GM23338 (cell line): Measurements from ENCODE around the gene DNAJC19. TPM values are rescaled to one million over a fixed set of nuclear protein-coding genes. Genes with fewer than 3 reads are reported as not detected.
"Not testable (repeated sequence)": the region's sequence is repeated elsewhere in the genome, so short reads cannot be mapped to it uniquely, and the experiment has no call there.

Experiments used
- ATAC-seq: fragments of 200-7000 bp; cut with Tn5 transposase; 3 replicates; pipeline ENCODE4 v1.9.1; 2020
- DNase-seq: peaks from one replicate; pipeline ENCODE4 v3.0.0-alpha.2; 2015; ENCODE audit warnings: low spot score
- H2AFZ ChIP-seq: fragments of 200-600 bp; sonication (generic); 2 replicates; pipeline ENCODE4 v1.8.0; 2016; ENCODE audit warnings: antibody characterized with exemption, mild to moderate bottlenecking, moderate library complexity
- H3F3A ChIP-seq: fragments of 200-600 bp; sonication (generic); replicated peaks from 2 replicates; pipeline ENCODE4 v1.8.0; 2017; ENCODE audit warnings: antibody characterized with exemption, mixed run types, low read depth
- H3K27ac ChIP-seq: fragments of 200-600 bp; sonication (generic); 2 replicates; pipeline ENCODE4 v1.6.1; 2016; ENCODE audit warnings: low read depth
- H3K27me3 ChIP-seq: fragments of 200-600 bp; sonication (generic); 2 replicates; pipeline ENCODE4 v1.8.0; 2016; ENCODE audit warnings: mild to moderate bottlenecking, mixed run types, moderate library complexity; ENCODE audit not compliant: insufficient read depth
- H3K36me3 ChIP-seq: fragments of 200-600 bp; sonication (generic); 2 replicates; pipeline ENCODE4 v1.8.0; 2016; ENCODE audit warnings: mild to moderate bottlenecking; ENCODE audit not compliant: insufficient read depth
- H3K4me1 ChIP-seq: fragments of 200-600 bp; sonication (generic); 2 replicates; pipeline ENCODE4 v1.8.0; 2016; ENCODE audit warnings: mild to moderate bottlenecking, moderate library complexity; ENCODE audit not compliant: insufficient read depth
- H3K4me2 ChIP-seq: fragments of 200-600 bp; sonication (generic); 2 replicates; pipeline ENCODE4 v1.7.1; 2017; ENCODE audit warnings: mixed run types
- H3K4me3 ChIP-seq: fragments of 200-600 bp; sonication (generic); 2 replicates; pipeline ENCODE4 v1.6.1; 2016; ENCODE audit warnings: mixed run types
- H3K79me2 ChIP-seq: fragments of 200-600 bp; sonication (generic); replicated peaks from 2 replicates; pipeline ENCODE4 v1.8.0; 2017; ENCODE audit warnings: mild to moderate bottlenecking; ENCODE audit not compliant: insufficient read depth
- H3K9me2 ChIP-seq: fragments of 200-600 bp; sonication (generic); 2 replicates; pipeline ENCODE4 v1.8.0; 2017; ENCODE audit not compliant: insufficient read depth
- H4K20me1 ChIP-seq: fragments of 200-600 bp; sonication (generic); replicated peaks from 2 replicates; pipeline ENCODE4 v1.8.0; 2017; ENCODE audit warnings: mild to moderate bottlenecking; ENCODE audit not compliant: insufficient read depth
- H3K27ac Mint-ChIP-seq: 2 replicates; pipeline ENCODE4 v1.8.0; 2020; ENCODE audit warnings: inconsistent platforms, mild to moderate bottlenecking, moderate library complexity, mixed read lengths
- H3K27me3 Mint-ChIP-seq: 3 replicates; pipeline ENCODE4 v1.8.0; 2022; ENCODE audit warnings: low read depth, mild to moderate bottlenecking, moderate library complexity, mixed read lengths, inconsistent platforms; ENCODE audit not compliant: insufficient read depth, poor library complexity
- H3K36me3 Mint-ChIP-seq: 3 replicates; pipeline ENCODE4 v1.8.0; 2021; ENCODE audit warnings: low read depth, mild to moderate bottlenecking, inconsistent platforms, moderate library complexity, mixed read lengths
- H3K4me1 Mint-ChIP-seq: 3 replicates; pipeline ENCODE4 v1.8.0; 2020; ENCODE audit warnings: mild to moderate bottlenecking, inconsistent platforms, mixed read lengths
- H3K4me3 Mint-ChIP-seq: 3 replicates; pipeline ENCODE4 v1.8.0; 2021; ENCODE audit warnings: moderate library complexity, mild to moderate bottlenecking, inconsistent platforms, mixed read lengths
- H3K9me3 Mint-ChIP-seq: 3 replicates; pipeline ENCODE4 v1.8.0; 2020; ENCODE audit warnings: moderate library complexity, mild to moderate bottlenecking, inconsistent platforms, mixed read lengths
- CREB1 ChIP-seq: fragments of 250-450 bp; sonication (Bioruptor Pico); IDR thresholded peaks from 2 replicates; pipeline ENCODE4 v1.5.0; 2020; ENCODE audit warnings: low read depth, mild to moderate bottlenecking, moderate library complexity
- EZH2 ChIP-seq: fragments of 200-600 bp; sonication (generic); IDR thresholded peaks from one replicate; pipeline ENCODE4 v1.8.0; 2017; ENCODE audit warnings: antibody characterized with exemption, mild to moderate bottlenecking, low read depth; ENCODE audit not compliant: unreplicated experiment
- EZH2phosphoT487 ChIP-seq: fragments of 200-600 bp; sonication (generic); IDR thresholded peaks from one replicate; pipeline ENCODE4 v1.8.1; 2018; ENCODE audit warnings: antibody characterized with exemption; ENCODE audit not compliant: unreplicated experiment
- JUNB ChIP-seq: IDR thresholded peaks from one replicate; pipeline ENCODE4 v1.6.1; 2016; ENCODE audit warnings: antibody characterized with exemption; ENCODE audit not compliant: unreplicated experiment
- NANOG ChIP-seq: IDR thresholded peaks from 2 replicates; pipeline ENCODE4 v1.6.1; 2016; ENCODE audit warnings: antibody characterized with exemption, borderline replicate concordance
- POLR2AphosphoS5 ChIP-seq: IDR thresholded peaks from 2 replicates; pipeline ENCODE4 v1.6.1; 2016; ENCODE audit warnings: antibody characterized with exemption, low read depth
- ZNF331 ChIP-seq: fragments of 250-450 bp; sonication (Bioruptor Pico); IDR thresholded peaks from 2 replicates; pipeline ENCODE4 v1.5.0; 2020; ENCODE audit warnings: low read depth, mild to moderate bottlenecking, moderate library complexity
- polyA plus RNA-seq: library from polyadenylated mRNA; unstranded; fragments of >200 nt; fragmentation: Nextera tagmentation; extraction: Ambion mirVana; gene quantifications from 2 replicates; pipeline ENCODE4 v1.2.1, GENCODE V29; 2016
- total RNA-seq: library from RNA; depleted of rRNA; stranded (reverse); fragments of >200 nt; shearing (Covaris generic); gene quantifications from 2 replicates; pipeline ENCODE4 v1.2.3, GENCODE V29; 2014
- TF ChIP-seq, protein P1 (sequence below): fragments of 250-450 bp; sonication (Bioruptor Pico); IDR thresholded peaks from 2 replicates; pipeline ENCODE4 v1.5.0; 2020; ENCODE audit warnings: mild to moderate bottlenecking, moderate library complexity

DNAJC19 gene
- total and polyA plus RNA-seq, 2 experiments from 2014 or later = 33.4 to 312 TPM

DNA sequence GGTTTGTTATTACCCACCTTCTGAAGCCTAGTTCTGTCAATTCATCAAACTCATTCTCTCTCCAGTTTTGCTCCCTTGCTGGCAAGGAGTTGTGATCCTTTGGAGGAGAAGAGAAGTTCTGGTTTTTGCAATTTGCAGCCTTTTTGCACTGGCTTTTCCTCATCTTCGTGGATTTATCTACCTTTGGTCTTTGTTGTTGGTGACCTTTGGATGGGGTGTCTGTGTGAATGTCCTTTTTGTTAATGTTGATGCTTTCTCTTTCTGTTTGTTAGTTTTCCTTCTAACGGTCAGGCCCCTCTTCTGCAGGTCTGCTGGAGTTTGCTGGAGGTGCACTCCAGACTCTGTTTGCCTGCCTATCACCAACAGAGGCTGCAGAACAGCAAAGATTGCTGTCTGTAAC lies 13.9 kb upstream of the DNAJC19 start:
- H3K4me1 Mint-ChIP-seq, DNase-seq, H3K4me3 ChIP-seq, H3K27me3 Mint-ChIP-seq, H3K27me3 ChIP-seq, H2AFZ ChIP-seq, ATAC-seq, H3K9me2 ChIP-seq, H3K4me2 ChIP-seq, H3K4me1 ChIP-seq, H3K27ac Mint-ChIP-seq, H3F3A ChIP-seq, H3K79me2 ChIP-seq, H3K36me3 Mint-ChIP-seq, H3K27ac ChIP-seq, H4K20me1 ChIP-seq, H3K4me3 Mint-ChIP-seq, H3K36me3 ChIP-seq: not testable (repeated sequence)
- H3K9me3 Mint-ChIP-seq = peaks cover 25% of the 10 kb centered on the region

DNA sequence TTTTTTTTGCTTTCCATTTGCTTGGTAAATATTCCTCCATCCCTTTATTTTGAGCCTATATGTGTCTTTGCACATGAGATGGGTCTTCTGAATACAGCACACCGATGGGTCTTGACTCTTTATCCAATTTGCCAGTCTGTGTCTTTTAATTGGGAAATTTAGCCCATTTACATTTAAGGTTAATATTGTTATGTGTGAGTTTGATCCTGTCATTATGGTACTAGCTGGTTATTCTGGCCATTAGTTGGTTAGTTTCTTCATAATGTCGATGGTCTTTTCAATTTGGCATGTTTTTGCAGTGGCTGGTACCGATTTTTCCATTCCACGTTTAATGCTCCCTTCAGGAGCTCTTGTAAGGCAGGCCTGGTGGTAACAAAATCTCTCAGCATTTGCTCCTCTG lies 12.8 kb upstream of the DNAJC19 start:
- not testable (repeated sequence) for H3K27me3 Mint-ChIP-seq, H3K4me3 ChIP-seq, DNase-seq, H3K27ac ChIP-seq, H3K27ac Mint-ChIP-seq, H3K36me3 Mint-ChIP-seq, H3K4me2 ChIP-seq, H3K4me1 Mint-ChIP-seq, H3K4me1 ChIP-seq, H3K9me2 ChIP-seq, ATAC-seq, H3F3A ChIP-seq, H3K79me2 ChIP-seq, H3K4me3 Mint-ChIP-seq, H2AFZ ChIP-seq, H3K36me3 ChIP-seq, H4K20me1 ChIP-seq, H3K27me3 ChIP-seq
- H3K9me3 Mint-ChIP-seq = peaks cover 25% of the 10 kb centered on the region

GRCh38 chr3:180996415-180996932 lies 6.9 kb upstream of the DNAJC19 start:
- H3K9me3 Mint-ChIP-seq = peaks cover 12% of the 10 kb centered on the region
- H3K4me1 Mint-ChIP-seq = no peaks in the 10 kb centered on the region
- Histone ChIP-seq H3F3A (no peaks in the 10 kb centered on the region), H3K36me3 (no peaks in the 10 kb centered on the region), H3K79me2 (no peaks in the 10 kb centered on the region), H3K9me2 (no peaks in the 10 kb centered on the region), H3K4me1 (no peaks in the 10 kb centered on the region), H3K27ac (no peak overlapping the region), H3K27me3 (no peaks in the 10 kb centered on the region), H3K4me2 (no peak overlapping the region), H4K20me1 (no peaks in the 10 kb centered on the region), H2AFZ (no peak overlapping the region), H3K4me3 (no peak overlapping the region)
- H3K36me3 Mint-ChIP-seq = no peaks in the 10 kb centered on the region
- no peak for ATAC-seq
- no peak overlapping the region for H3K4me3 Mint-ChIP-seq
- H3K27ac Mint-ChIP-seq = no peak overlapping the region
- H3K27me3 Mint-ChIP-seq = peaks cover 3% of the 10 kb centered on the region
- DNase-seq = no peak
- no peak for TF ChIP-seq CREB1 (CRISPR knock-in tag)
- no peak for TF ChIP-seq EZH2phosphoT487
- TF ChIP-seq NANOG = no peak
- no peak for TF ChIP-seq ZNF331 (CRISPR knock-in tag)
- TF ChIP-seq, protein P1, sequence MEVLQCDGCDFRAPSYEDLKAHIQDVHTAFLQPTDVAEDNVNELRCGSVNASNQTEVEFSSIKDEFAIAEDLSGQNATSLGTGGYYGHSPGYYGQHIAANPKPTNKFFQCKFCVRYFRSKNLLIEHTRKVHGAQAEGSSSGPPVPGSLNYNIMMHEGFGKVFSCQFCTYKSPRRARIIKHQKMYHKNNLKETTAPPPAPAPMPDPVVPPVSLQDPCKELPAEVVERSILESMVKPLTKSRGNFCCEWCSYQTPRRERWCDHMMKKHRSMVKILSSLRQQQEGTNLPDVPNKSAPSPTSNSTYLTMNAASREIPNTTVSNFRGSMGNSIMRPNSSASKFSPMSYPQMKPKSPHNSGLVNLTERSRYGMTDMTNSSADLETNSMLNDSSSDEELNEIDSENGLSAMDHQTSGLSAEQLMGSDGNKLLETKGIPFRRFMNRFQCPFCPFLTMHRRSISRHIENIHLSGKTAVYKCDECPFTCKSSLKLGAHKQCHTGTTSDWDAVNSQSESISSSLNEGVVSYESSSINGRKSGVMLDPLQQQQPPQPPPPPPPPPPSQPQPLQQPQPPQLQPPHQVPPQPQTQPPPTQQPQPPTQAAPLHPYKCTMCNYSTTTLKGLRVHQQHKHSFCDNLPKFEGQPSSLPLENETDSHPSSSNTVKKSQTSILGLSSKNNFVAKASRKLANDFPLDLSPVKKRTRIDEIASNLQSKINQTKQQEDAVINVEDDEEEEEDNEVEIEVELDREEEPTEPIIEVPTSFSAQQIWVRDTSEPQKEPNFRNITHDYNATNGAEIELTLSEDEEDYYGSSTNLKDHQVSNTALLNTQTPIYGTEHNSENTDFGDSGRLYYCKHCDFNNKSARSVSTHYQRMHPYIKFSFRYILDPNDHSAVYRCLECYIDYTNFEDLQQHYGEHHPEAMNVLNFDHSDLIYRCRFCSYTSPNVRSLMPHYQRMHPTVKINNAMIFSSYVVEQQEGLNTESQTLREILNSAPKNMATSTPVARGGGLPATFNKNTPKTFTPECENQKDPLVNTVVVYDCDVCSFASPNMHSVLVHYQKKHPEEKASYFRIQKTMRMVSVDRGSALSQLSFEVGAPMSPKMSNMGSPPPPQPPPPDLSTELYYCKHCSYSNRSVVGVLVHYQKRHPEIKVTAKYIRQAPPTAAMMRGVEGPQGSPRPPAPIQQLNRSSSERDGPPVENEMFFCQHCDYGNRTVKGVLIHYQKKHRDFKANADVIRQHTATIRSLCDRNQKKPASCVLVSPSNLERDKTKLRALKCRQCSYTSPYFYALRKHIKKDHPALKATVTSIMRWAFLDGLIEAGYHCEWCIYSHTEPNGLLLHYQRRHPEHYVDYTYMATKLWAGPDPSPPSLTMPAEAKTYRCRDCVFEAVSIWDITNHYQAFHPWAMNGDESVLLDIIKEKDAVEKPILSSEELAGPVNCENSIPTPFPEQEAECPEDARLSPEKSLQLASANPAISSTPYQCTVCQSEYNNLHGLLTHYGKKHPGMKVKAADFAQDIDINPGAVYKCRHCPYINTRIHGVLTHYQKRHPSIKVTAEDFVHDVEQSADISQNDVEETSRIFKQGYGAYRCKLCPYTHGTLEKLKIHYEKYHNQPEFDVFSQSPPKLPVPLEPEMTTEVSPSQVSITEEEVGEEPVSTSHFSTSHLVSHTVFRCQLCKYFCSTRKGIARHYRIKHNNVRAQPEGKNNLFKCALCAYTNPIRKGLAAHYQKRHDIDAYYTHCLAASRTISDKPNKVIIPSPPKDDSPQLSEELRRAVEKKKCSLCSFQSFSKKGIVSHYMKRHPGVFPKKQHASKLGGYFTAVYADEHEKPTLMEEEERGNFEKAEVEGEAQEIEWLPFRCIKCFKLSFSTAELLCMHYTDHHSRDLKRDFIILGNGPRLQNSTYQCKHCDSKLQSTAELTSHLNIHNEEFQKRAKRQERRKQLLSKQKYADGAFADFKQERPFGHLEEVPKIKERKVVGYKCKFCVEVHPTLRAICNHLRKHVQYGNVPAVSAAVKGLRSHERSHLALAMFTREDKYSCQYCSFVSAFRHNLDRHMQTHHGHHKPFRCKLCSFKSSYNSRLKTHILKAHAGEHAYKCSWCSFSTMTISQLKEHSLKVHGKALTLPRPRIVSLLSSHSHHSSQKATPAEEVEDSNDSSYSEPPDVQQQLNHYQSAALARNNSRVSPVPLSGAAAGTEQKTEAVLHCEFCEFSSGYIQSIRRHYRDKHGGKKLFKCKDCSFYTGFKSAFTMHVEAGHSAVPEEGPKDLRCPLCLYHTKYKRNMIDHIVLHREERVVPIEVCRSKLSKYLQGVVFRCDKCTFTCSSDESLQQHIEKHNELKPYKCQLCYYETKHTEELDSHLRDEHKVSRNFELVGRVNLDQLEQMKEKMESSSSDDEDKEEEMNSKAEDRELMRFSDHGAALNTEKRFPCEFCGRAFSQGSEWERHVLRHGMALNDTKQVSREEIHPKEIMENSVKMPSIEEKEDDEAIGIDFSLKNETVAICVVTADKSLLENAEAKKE (CRISPR knock-in tag) = no peak
- no peak for TF ChIP-seq EZH2
- TF ChIP-seq POLR2AphosphoS5 = no peak
- TF ChIP-seq JUNB = no peak
